ENCODE results near the gene RBFOX1. TPM values are rescaled to one million over a fixed set of nuclear protein-coding genes. Genes with fewer than 3 reads are reported as not detected.

The RBFOX1 gene
- total RNA-seq, 1 experiment from 2014 or later, result not detected

GRCh38 chr16:7363422-7364417 lies 31.1 kb downstream of the RBFOX1 start:
- no TSS peak for BruUV-seq (replicated peaks)
- POLR2A ChIA-PET (ENCODE audit: unreplicated experiment), result no interaction called here

GRCh38 chr16:7366041-7366440 lies 33.4 kb downstream of the RBFOX1 start:
- no peaks in the 10 kb centered on the region for H4K20me1 ChIP-seq (ENCODE audit: low read length)
- no peaks in the 10 kb centered on the region for H3K79me2 ChIP-seq (ENCODE audit: low read length)
- CTCF ChIA-PET, result no interaction called here
- TF ChIP-seq, protein P1, sequence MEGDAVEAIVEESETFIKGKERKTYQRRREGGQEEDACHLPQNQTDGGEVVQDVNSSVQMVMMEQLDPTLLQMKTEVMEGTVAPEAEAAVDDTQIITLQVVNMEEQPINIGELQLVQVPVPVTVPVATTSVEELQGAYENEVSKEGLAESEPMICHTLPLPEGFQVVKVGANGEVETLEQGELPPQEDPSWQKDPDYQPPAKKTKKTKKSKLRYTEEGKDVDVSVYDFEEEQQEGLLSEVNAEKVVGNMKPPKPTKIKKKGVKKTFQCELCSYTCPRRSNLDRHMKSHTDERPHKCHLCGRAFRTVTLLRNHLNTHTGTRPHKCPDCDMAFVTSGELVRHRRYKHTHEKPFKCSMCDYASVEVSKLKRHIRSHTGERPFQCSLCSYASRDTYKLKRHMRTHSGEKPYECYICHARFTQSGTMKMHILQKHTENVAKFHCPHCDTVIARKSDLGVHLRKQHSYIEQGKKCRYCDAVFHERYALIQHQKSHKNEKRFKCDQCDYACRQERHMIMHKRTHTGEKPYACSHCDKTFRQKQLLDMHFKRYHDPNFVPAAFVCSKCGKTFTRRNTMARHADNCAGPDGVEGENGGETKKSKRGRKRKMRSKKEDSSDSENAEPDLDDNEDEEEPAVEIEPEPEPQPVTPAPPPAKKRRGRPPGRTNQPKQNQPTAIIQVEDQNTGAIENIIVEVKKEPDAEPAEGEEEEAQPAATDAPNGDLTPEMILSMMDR (conservative IDR thresholded peaks at IDR 0.05; ENCODE audit: low read depth, low read length), result no peak
- TF ChIP-seq EZH2 (IDR thresholded peaks at IDR 0.05; ENCODE audit: low read length, unreplicated experiment), result no peak
- no peaks in the 10 kb centered on the region for H3F3A ChIP-seq (ENCODE audit: low read length, unreplicated experiment)
- H3K9me2 ChIP-seq (replicated peaks; ENCODE audit: low read length), result no peaks in the 10 kb centered on the region
- no peaks in the 10 kb centered on the region for H3K4me1 ChIP-seq (ENCODE audit: insufficient read depth, low read length)
- no peak overlapping the region for H3K9ac ChIP-seq (ENCODE audit: low read length)
- intact Hi-C loops (cut with micrococcal nuclease), result no loop called here
- no peak overlapping the region for H3K4me3 ChIP-seq (ENCODE audit: low read length)
- no peak overlapping the region for H2AFZ ChIP-seq (ENCODE audit: low read length)
- POLR2A ChIA-PET (ENCODE audit: unreplicated experiment), result no interaction called here
- H3K27ac ChIP-seq (ENCODE audit: low read length), result no peak overlapping the region
- no peak for DNase-seq
- H3K27me3 ChIP-seq (ENCODE audit: low read length), result no peaks in the 10 kb centered on the region
- BruUV-seq (replicated peaks), result no TSS peak
- no peak for ATAC-seq
- H3K9me3 ChIP-seq (ENCODE audit: low read length), result no peaks in the 10 kb centered on the region
- no peak overlapping the region for H3K4me2 ChIP-seq (ENCODE audit: low read length)
- H3K36me3 ChIP-seq (ENCODE audit: low read depth, low read length), result no peaks in the 10 kb centered on the region

More at GRCh38 chr16:7363422-7364417, 31.1 kb downstream of the RBFOX1 start:
- intact Hi-C loops (cut with micrococcal nuclease), result no loop called here
- TF ChIP-seq EZH2phosphoT487 (IDR thresholded peaks at IDR 0.05; ENCODE audit: borderline replicate concordance, low read length) (no peak), EZH2 (IDR thresholded peaks at IDR 0.05; ENCODE audit: low read length, unreplicated experiment) (no peak)
- TF ChIP-seq, protein P1 (conservative IDR thresholded peaks at IDR 0.05; ENCODE audit: low read depth, low read length), result no peak
- H3K79me2 ChIP-seq (ENCODE audit: low read length), result no peaks in the 10 kb centered on the region
- no peak for ATAC-seq
- DNase-seq, result no peak
- H4K20me1 ChIP-seq (ENCODE audit: low read length), result no peaks in the 10 kb centered on the region
- no peaks in the 10 kb centered on the region for H3K36me3 ChIP-seq (ENCODE audit: low read depth, low read length)
- no peaks in the 10 kb centered on the region for H3K27me3 ChIP-seq (ENCODE audit: low read length)
- H3K4me3 ChIP-seq (ENCODE audit: low read length), result no peak overlapping the region
- no peak overlapping the region for H3K4me2 ChIP-seq (ENCODE audit: low read length)
- H3K4me1 ChIP-seq (ENCODE audit: insufficient read depth, low read length), result no peaks in the 10 kb centered on the region
- H3K9me3 ChIP-seq (ENCODE audit: low read length), result no peaks in the 10 kb centered on the region
- no peaks in the 10 kb centered on the region for H3K9me2 ChIP-seq (replicated peaks; ENCODE audit: low read length)
- H3F3A ChIP-seq (ENCODE audit: low read length, unreplicated experiment), result no peaks in the 10 kb centered on the region
- no peak overlapping the region for H3K27ac ChIP-seq (ENCODE audit: low read length)
- CTCF ChIA-PET, result no interaction called here
- H3K9ac ChIP-seq (ENCODE audit: low read length), result no peak overlapping the region
- H2AFZ ChIP-seq (ENCODE audit: low read length), result no peak overlapping the region

All from PC-3 (cell line).